Measurements from ENCODE around the gene FAAP20. TPM values are rescaled to one million over a fixed set of nuclear protein-coding genes. Genes with fewer than 3 reads are reported as not detected.

The FAAP20 gene
- total RNA-seq, 1 donor from 2014 or later: 114 TPM

GRCh38 chr1:2237773-2238172, 43.2 kb upstream of the FAAP20 start:
- DNase-seq (ENCODE audit: low read depth): no peak
- H3K27ac ChIP-seq (ENCODE audit: low read depth, low read length): no peak overlapping the region
- no peak for FAIRE-seq
- no peak for TF ChIP-seq EZH2 (IDR thresholded peaks at IDR 0.05; ENCODE audit: insufficient read depth, low read length)
- TF ChIP-seq, protein P1, sequence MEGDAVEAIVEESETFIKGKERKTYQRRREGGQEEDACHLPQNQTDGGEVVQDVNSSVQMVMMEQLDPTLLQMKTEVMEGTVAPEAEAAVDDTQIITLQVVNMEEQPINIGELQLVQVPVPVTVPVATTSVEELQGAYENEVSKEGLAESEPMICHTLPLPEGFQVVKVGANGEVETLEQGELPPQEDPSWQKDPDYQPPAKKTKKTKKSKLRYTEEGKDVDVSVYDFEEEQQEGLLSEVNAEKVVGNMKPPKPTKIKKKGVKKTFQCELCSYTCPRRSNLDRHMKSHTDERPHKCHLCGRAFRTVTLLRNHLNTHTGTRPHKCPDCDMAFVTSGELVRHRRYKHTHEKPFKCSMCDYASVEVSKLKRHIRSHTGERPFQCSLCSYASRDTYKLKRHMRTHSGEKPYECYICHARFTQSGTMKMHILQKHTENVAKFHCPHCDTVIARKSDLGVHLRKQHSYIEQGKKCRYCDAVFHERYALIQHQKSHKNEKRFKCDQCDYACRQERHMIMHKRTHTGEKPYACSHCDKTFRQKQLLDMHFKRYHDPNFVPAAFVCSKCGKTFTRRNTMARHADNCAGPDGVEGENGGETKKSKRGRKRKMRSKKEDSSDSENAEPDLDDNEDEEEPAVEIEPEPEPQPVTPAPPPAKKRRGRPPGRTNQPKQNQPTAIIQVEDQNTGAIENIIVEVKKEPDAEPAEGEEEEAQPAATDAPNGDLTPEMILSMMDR (IDR thresholded peaks at IDR 0.05; ENCODE audit: insufficient read depth, low read depth, low read length): no peak
- no peak overlapping the region for H3K9ac ChIP-seq (ENCODE audit: low read length)
- H4K20me1 ChIP-seq (ENCODE audit: insufficient read depth, low read length): peaks cover 100% of the 10 kb centered on the region
- no peaks in the 10 kb centered on the region for H3K9me3 ChIP-seq (ENCODE audit: insufficient read depth, low read depth, low read length)
- H3K9me3 Mint-ChIP-seq (ENCODE audit: unreplicated experiment): no peaks in the 10 kb centered on the region
- H3K27me3 ChIP-seq (ENCODE audit: insufficient read depth, low read length): no peaks in the 10 kb centered on the region
- H3K4me1 ChIP-seq (ENCODE audit: insufficient read depth, low read length): peaks cover 56% of the 10 kb centered on the region
- no peak overlapping the region for H3K4me3 Mint-ChIP-seq (ENCODE audit: unreplicated experiment)
- no peak overlapping the region for H2AFZ ChIP-seq (ENCODE audit: low read depth, low read length)
- H3K4me1 Mint-ChIP-seq (ENCODE audit: low read depth, unreplicated experiment): peaks cover 33% of the 10 kb centered on the region
- no peaks in the 10 kb centered on the region for H3K27me3 Mint-ChIP-seq (ENCODE audit: low read depth, unreplicated experiment)
- H3K36me3 Mint-ChIP-seq (ENCODE audit: low read depth, unreplicated experiment): peaks cover 9% of the 10 kb centered on the region
- peak overlapping the region; percentile 8 for H3K4me2 ChIP-seq (ENCODE audit: low read length)
- H3K36me3 ChIP-seq (ENCODE audit: insufficient read depth, low read length): peaks cover 6% of the 10 kb centered on the region
- H3K4me3 ChIP-seq (ENCODE audit: insufficient read depth, low read depth, low read length): no peak overlapping the region
- H3K79me2 ChIP-seq (ENCODE audit: insufficient read depth, low read length): peaks cover 100% of the 10 kb centered on the region
- H3K27ac Mint-ChIP-seq (ENCODE audit: unreplicated experiment): no peak overlapping the region

- TF ChIP-seq, protein P1 (IDR thresholded peaks at IDR 0.05; ENCODE audit: insufficient read depth, low read depth, low read length): no peak
- no peak for TF ChIP-seq EZH2 (IDR thresholded peaks at IDR 0.05; ENCODE audit: insufficient read depth, low read length)
- FAIRE-seq: no peak
- Histone ChIP-seq H3K9me3 (ENCODE audit: insufficient read depth, low read depth, low read length) (no peaks in the 10 kb centered on the region), H3K4me2 (ENCODE audit: low read length) (peak overlapping the region; percentile 8), H4K20me1 (ENCODE audit: insufficient read depth, low read length) (peaks cover 100% of the 10 kb centered on the region), H3K27me3 (ENCODE audit: insufficient read depth, low read length) (no peaks in the 10 kb centered on the region), H3K27ac (ENCODE audit: low read depth, low read length) (no peak overlapping the region), H2AFZ (ENCODE audit: low read depth, low read length) (no peak overlapping the region), H3K79me2 (ENCODE audit: insufficient read depth, low read length) (peaks cover 100% of the 10 kb centered on the region), H3K9ac (ENCODE audit: low read length) (no peak overlapping the region), H3K4me3 (ENCODE audit: insufficient read depth, low read depth, low read length) (no peak overlapping the region), H3K36me3 (ENCODE audit: insufficient read depth, low read length) (peaks cover 6% of the 10 kb centered on the region), H3K4me1 (ENCODE audit: insufficient read depth, low read length) (peaks cover 63% of the 10 kb centered on the region)
- H3K27ac Mint-ChIP-seq (ENCODE audit: unreplicated experiment): no peak overlapping the region
- H3K4me3 Mint-ChIP-seq (ENCODE audit: unreplicated experiment): no peak overlapping the region
- DNase-seq (ENCODE audit: low read depth): no peak
- H3K9me3 Mint-ChIP-seq (ENCODE audit: unreplicated experiment): no peaks in the 10 kb centered on the region
- no peaks in the 10 kb centered on the region for H3K27me3 Mint-ChIP-seq (ENCODE audit: low read depth, unreplicated experiment)
- H3K4me1 Mint-ChIP-seq (ENCODE audit: low read depth, unreplicated experiment): peaks cover 33% of the 10 kb centered on the region
- H3K36me3 Mint-ChIP-seq (ENCODE audit: low read depth, unreplicated experiment): peaks cover 10% of the 10 kb centered on the region
Observed at GRCh38 chr1:2236695-2237677, 42.4 kb upstream of the FAAP20 start.
